GM12801 (cell line): ENCODE data around the gene CRYGA.

Experiments
- TF ChIP-seq, protein P1 (sequence below): IDR thresholded peaks from one replicate; pipeline ENCODE4 v1.5.1; 2011; ENCODE audit warnings: control low read depth; ENCODE audit not compliant: insufficient read length; ENCODE audit errors: extremely low read depth

CRYGA gene, protein sequence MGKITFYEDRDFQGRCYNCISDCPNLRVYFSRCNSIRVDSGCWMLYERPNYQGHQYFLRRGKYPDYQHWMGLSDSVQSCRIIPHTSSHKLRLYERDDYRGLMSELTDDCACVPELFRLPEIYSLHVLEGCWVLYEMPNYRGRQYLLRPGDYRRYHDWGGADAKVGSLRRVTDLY

DNA sequence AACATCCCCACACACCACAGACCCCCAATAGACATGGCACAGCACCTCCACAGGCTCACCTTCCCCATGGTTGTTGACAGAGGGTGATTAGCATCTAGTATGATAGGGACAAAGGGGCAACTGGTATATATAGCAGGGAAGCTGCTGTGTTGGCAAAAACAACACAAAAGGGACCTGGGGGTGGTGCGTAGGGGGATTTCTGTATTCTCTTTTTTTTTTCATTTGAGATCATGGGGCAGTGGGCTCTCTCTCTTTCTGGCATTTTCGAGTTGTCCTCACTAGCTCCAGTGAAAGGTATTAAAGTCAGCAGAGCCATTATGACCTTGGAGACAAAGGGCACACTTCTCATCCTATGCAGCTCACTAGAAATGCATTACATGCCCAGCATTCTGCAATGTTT lies at the start of gene CRYGA:
Gene CRYGA (minus strand): TSS at position 101 of the 400 bp plus-strand sequence. CDS start 33 bp downstream, at position 68.
- TF ChIP-seq, protein P1, sequence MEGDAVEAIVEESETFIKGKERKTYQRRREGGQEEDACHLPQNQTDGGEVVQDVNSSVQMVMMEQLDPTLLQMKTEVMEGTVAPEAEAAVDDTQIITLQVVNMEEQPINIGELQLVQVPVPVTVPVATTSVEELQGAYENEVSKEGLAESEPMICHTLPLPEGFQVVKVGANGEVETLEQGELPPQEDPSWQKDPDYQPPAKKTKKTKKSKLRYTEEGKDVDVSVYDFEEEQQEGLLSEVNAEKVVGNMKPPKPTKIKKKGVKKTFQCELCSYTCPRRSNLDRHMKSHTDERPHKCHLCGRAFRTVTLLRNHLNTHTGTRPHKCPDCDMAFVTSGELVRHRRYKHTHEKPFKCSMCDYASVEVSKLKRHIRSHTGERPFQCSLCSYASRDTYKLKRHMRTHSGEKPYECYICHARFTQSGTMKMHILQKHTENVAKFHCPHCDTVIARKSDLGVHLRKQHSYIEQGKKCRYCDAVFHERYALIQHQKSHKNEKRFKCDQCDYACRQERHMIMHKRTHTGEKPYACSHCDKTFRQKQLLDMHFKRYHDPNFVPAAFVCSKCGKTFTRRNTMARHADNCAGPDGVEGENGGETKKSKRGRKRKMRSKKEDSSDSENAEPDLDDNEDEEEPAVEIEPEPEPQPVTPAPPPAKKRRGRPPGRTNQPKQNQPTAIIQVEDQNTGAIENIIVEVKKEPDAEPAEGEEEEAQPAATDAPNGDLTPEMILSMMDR, result no peak

DNA sequence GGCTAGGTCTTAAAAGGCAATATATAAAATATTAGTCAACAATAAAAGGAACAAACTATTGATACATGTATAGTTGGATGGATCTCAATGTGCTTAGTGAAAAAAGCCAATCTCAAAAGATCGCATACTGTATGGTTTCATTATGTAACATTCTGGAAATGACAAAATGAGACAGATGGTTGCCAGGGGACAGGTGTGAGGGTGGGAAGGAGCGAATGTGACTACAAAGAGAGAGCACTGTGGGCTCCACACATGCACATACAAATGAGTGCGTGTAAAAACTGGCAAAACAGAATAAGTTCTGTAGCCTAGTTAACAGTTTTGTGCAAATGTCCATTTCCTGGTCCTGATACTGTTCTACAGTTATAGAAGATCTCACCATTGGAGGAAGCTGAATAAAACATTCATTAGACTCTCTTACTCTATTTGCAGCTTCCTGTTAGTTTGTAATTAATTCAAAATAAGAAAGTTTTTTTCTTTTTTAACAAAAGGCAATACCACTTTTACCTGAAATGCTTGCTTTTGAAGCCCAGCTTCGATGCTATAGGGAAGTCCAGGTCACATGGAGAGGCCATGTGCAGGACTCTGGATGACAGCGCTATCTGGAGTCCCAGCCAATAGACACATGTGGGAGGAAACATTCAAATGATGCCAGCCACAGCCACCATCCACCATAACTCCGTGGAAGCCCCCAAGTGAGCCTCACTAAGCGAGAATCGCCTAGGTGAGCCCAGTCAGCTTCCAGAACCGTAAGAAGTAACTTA lies 47.5 kb upstream of the CRYGA start:
- TF ChIP-seq, protein P1, result no peak

DNA sequence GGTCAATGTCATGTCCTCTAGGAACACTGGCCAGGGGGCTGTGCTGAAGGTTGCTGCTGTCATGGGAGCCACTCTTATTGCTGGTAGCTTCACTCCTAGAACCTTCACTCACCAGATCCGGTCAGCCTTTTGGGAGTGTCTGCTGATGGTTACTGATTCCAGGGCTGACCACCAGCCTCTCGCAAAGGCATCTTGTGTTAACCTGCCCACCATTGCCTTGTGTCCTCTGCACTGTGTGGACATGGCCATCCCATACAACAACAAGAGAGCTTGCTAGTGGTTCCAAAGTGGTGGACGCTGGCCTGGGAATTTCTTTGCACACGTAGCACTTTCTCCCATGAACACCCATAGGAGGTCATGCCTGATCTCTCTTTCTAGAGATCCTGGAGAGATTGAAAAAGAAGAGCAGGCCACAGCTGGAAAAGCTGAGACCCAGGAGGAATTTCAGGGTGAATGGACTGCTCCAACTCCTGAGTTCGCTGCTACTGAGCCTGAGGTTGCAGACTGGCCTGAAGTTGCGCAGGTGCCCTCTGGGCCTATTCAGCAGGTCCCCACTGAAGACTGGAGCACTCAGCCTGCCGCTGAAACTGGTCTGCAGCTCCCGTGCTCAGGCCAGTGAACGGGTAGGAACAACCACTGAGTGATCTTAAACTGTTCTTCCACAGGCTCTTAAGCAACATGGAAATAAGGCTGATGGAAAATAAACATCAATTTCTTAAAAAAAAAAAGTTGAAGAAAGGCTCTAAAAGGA lies 45.1 kb upstream of the CRYGA start:
- TF ChIP-seq, protein P1, result no peak

DNA sequence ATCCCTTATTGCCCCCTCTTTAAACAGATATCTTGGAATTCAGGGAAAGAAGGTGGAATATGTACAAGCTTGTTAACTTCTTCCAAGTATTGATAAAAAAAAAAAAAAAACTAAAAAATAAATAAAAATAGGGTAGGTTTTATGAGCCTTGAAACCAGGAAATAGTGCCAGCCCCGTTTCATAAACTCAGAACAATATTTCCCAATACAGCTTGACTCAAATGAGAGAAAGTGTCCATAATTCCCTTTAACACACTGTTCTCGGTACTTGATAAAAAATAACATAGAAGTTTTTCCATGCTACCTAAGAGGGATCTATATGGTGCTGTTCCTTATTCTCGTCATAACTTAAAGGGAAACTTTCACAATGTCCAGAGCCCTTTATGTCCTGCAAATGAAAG lies 44.4 kb upstream of the CRYGA start:
- TF ChIP-seq, protein P1, result no peak

DNA sequence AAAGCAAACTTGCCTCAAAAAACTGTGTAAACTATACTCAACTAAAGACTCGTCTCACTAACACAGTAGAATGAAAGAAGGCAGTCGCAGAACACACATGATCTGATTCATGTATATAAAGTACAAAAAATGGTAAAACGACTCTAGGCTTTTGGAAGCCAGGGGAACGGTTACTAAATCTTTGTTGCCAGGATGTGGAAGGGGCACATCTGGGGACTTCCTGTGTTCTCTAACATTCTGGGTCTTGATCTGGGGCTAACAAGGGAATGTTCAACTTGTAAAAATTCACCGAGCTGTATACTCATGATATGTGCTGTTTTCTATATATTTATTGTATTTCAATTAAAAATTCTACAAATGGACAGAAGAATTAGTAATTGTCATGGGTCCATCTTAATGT lies 40.8 kb upstream of the CRYGA start:
- TF ChIP-seq, protein P1, result no peak

DNA sequence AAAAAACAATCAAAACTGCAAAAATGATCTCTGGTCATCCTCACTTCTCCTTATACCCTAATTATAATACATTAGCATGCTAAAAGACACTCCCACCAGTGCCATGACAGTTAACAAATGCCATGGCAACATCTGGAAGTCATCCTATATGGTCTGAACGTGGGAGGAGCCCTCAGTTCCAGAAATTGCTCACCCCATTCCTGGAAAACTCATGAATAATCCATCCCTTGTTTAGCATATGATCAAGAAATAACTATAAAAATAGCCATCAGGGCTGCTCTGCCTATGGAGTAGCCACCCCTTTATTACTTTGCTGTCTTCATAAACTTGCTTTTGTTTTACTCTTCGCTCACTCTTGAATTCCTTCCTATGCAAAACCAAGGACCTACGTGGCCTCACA lies 32.1 kb upstream of the CRYGA start:
- TF ChIP-seq, protein P1, result no peak

DNA sequence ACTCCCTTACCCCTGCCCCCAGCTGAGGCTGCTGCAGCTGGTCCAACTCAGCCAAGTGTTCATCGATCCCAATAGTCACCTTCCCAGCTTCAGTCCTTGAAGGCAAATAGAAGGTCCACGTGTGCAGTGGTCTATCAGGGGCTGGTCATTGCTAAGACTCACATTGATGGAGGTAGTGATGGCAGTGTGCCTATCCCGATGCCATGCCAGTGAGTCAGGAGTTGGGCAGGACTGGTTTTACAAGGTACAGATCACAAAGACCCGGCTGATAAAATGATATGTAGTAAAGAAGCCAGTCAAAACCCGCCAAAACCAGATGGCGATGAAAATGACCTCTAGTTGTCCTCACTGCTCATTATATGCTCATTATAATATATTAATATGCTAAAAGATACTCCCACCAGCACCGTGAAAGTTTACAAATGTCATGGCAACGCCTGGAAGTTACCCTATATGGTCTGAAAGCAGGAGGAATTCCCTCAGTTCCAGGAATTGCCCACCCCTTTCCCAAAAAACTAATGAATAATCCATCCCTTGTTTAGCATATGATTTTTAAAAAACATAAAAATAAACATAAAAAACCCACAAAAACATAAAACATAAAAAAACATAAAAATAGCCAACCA lies 29.3 kb upstream of the CRYGA start:
- TF ChIP-seq, protein P1, result no peak
